ENCODE results near the gene PDPR.
"Not testable (repeated sequence)": the region's sequence is repeated elsewhere in the genome, so short reads cannot be mapped to it uniquely, and the experiment has no call there.

- TF ChIP-seq, protein P1, sequence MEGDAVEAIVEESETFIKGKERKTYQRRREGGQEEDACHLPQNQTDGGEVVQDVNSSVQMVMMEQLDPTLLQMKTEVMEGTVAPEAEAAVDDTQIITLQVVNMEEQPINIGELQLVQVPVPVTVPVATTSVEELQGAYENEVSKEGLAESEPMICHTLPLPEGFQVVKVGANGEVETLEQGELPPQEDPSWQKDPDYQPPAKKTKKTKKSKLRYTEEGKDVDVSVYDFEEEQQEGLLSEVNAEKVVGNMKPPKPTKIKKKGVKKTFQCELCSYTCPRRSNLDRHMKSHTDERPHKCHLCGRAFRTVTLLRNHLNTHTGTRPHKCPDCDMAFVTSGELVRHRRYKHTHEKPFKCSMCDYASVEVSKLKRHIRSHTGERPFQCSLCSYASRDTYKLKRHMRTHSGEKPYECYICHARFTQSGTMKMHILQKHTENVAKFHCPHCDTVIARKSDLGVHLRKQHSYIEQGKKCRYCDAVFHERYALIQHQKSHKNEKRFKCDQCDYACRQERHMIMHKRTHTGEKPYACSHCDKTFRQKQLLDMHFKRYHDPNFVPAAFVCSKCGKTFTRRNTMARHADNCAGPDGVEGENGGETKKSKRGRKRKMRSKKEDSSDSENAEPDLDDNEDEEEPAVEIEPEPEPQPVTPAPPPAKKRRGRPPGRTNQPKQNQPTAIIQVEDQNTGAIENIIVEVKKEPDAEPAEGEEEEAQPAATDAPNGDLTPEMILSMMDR (optimal IDR thresholded peaks at IDR 0.05 in 1 of 3, IDR thresholded peaks at IDR 0.05 in 1 of 3, conservative IDR thresholded peaks at IDR 0.05 in 1 of 3; ENCODE audit: extremely low read depth in 1 of 3, insufficient read depth in 2 of 3, low read length in 3 of 3), result not testable (repeated sequence)
- TF ChIP-seq EZH2 (IDR thresholded peaks at IDR 0.05; ENCODE audit: low read length), result not testable (repeated sequence)
Observed at GRCh38 chr16:70112162-70112561, 2.0 kb upstream of the PDPR start.

Data from keratinocyte (primary cell).